ENCODE results near the gene OLA1. TPM values are rescaled to one million over a fixed set of nuclear protein-coding genes. Genes with fewer than 3 reads are reported as not detected.
A peak's percentile ranks its signal among the peaks of the same experiment; 100 is the strongest.

Gene OLA1
- total RNA-seq, 1 donor from 2014 or later, result 323 TPM

DNA sequence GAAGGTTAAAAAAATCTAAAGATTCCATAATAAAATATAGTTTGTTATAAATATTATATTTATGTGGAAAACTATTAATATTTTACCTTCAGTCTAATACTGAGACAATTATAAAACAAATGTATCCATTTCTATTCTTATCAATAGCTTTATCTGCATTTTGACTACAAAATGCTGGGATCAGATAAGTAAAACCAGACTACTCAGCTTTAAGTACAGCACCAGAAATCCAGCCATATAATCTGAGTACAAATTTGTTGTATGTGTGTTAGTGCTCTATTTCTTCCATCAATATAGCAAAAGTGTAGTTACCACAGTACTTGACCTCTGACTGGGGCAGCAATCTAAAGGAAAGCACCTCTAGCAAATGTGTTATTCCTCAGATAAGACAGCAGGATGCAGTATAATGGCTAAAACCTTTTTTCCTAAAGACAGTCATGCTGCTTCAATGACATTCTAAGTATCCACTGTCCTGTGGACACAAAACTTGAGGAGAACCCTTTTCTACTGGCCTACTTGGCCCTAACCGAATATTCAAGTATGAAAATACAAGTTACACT, 68.1 kb downstream of the OLA1 start:
- H3K27me3 ChIP-seq, result no peaks in the 10 kb centered on the region
- no peak overlapping the region for H2AFZ ChIP-seq (replicated peaks)
- H3K27ac ChIP-seq, result no peak overlapping the region
- H3K27ac Mint-ChIP-seq, result no peak overlapping the region
- peaks cover 88% of the 10 kb centered on the region for H3K79me2 ChIP-seq (ENCODE audit: low read depth)
- H3K27me3 Mint-ChIP-seq (ENCODE audit: insufficient read depth, low read depth), result no peaks in the 10 kb centered on the region
- H3K36me3 Mint-ChIP-seq, result peaks cover 2% of the 10 kb centered on the region
- H3K9me3 Mint-ChIP-seq, result peaks cover 6% of the 10 kb centered on the region
- no peak for TF ChIP-seq EZH2 (IDR thresholded peaks at IDR 0.05)
- TF ChIP-seq, protein P1, sequence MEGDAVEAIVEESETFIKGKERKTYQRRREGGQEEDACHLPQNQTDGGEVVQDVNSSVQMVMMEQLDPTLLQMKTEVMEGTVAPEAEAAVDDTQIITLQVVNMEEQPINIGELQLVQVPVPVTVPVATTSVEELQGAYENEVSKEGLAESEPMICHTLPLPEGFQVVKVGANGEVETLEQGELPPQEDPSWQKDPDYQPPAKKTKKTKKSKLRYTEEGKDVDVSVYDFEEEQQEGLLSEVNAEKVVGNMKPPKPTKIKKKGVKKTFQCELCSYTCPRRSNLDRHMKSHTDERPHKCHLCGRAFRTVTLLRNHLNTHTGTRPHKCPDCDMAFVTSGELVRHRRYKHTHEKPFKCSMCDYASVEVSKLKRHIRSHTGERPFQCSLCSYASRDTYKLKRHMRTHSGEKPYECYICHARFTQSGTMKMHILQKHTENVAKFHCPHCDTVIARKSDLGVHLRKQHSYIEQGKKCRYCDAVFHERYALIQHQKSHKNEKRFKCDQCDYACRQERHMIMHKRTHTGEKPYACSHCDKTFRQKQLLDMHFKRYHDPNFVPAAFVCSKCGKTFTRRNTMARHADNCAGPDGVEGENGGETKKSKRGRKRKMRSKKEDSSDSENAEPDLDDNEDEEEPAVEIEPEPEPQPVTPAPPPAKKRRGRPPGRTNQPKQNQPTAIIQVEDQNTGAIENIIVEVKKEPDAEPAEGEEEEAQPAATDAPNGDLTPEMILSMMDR (IDR thresholded peaks at IDR 0.05), result peak; percentile 33
- H3K9me3 ChIP-seq (ENCODE audit: low read depth), result peaks cover 5% of the 10 kb centered on the region
- no peak overlapping the region for H3K4me3 ChIP-seq
- H4K20me1 ChIP-seq (ENCODE audit: low read depth), result peaks cover 17% of the 10 kb centered on the region
- no peak overlapping the region for H3K4me2 ChIP-seq
- peak; percentile 31 for DNase-seq (ENCODE audit: low spot score)
- H3K9ac ChIP-seq, result no peak overlapping the region
- peaks cover 10% of the 10 kb centered on the region for H3F3A ChIP-seq (ENCODE audit: low read depth)
- no peak overlapping the region for H3K4me3 Mint-ChIP-seq
- H3K4me1 ChIP-seq, result peaks cover 27% of the 10 kb centered on the region
- peaks cover 18% of the 10 kb centered on the region for H3K4me1 Mint-ChIP-seq
- H3K36me3 ChIP-seq, result peaks cover 7% of the 10 kb centered on the region

DNA sequence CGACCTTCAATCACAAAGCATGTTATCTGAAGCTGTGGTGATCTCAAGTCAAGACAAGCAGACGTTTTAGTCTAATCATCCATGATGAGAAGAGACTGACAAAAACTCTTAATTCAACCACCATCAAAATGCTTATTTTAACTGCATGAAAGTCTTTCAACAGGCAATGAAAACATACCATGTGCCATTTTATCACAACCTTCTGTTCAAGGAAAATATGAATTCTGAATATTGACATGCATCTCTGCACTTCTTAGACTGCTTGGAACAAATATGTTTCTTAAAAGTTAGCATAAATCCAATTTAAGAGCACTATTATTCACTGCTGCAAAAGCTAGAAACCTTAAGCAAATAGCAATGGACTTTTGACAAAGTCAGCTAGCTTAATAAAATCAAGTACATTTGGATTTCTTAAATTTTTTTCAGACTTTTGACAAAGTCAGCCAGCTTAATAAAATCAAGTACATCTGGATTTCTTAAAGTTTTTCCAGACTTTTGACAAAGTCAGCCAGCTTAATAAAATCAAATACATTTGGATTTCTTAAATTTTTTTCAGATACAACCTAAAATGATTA, 70.9 kb downstream of the OLA1 start:
- H3K9me3 Mint-ChIP-seq, result peaks cover 29% of the 10 kb centered on the region
- H3K27ac Mint-ChIP-seq, result peak overlapping the region; percentile 3
- Histone ChIP-seq H3F3A (ENCODE audit: low read depth) (peaks cover 10% of the 10 kb centered on the region), H4K20me1 (ENCODE audit: low read depth) (peaks cover 12% of the 10 kb centered on the region), H3K4me2 (peak overlapping the region; percentile 25), H3K4me3 (no peak overlapping the region), H3K79me2 (ENCODE audit: low read depth) (peaks cover 91% of the 10 kb centered on the region), H3K36me3 (peaks cover 25% of the 10 kb centered on the region), H3K27me3 (no peaks in the 10 kb centered on the region), H2AFZ (replicated peaks) (no peak overlapping the region), H3K4me1 (peaks cover 24% of the 10 kb centered on the region), H3K27ac (peak overlapping the region; percentile 36), H3K9ac (no peak overlapping the region), H3K9me3 (ENCODE audit: low read depth) (peaks cover 24% of the 10 kb centered on the region)
- no peak for DNase-seq (ENCODE audit: low spot score)
- H3K4me3 Mint-ChIP-seq, result no peak overlapping the region
- H3K27me3 Mint-ChIP-seq (ENCODE audit: insufficient read depth, low read depth), result no peaks in the 10 kb centered on the region
- no peak for TF ChIP-seq EZH2phosphoT487 (IDR thresholded peaks at IDR 0.05)
- TF ChIP-seq EZH2 (IDR thresholded peaks at IDR 0.05), result no peak
- TF ChIP-seq, protein P1 (IDR thresholded peaks at IDR 0.05), result no peak
- peaks cover 18% of the 10 kb centered on the region for H3K4me1 Mint-ChIP-seq
- peaks cover 23% of the 10 kb centered on the region for H3K36me3 Mint-ChIP-seq

DNA sequence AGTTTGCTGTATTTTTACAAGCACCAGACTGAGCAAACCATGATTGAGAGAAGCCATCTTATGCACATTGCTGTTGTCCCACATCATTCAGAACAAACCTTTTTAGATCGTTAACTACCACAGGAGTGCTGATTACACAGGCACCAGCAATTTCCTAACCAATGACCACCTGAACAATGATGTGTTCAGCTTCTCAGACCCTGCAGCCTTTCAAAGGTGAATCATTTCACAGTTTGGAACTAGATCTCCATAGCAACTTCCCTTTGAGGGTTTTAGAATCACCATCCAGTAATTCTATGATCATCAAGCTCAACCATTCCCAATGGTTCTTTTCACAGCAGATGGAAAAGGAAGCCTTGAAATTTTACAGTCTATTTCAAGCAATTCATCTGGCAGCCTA, 71.4 kb downstream of the OLA1 start:
- Mint-ChIP-seq H3K9me3 (peaks cover 34% of the 10 kb centered on the region), H3K27ac (peak overlapping the region; percentile 3), H3K36me3 (peaks cover 28% of the 10 kb centered on the region), H3K4me1 (peaks cover 18% of the 10 kb centered on the region), H3K27me3 (ENCODE audit: insufficient read depth, low read depth) (no peaks in the 10 kb centered on the region), H3K4me3 (no peak overlapping the region)
- H2AFZ ChIP-seq (replicated peaks), result no peak overlapping the region
- H3K4me3 ChIP-seq, result no peak overlapping the region
- H3K27me3 ChIP-seq, result no peaks in the 10 kb centered on the region
- H3K4me1 ChIP-seq, result peaks cover 24% of the 10 kb centered on the region
- no peak for DNase-seq (ENCODE audit: low spot score)
- H3K4me2 ChIP-seq, result peak overlapping the region; percentile 25
- H3K36me3 ChIP-seq, result peaks cover 25% of the 10 kb centered on the region
- H3K9ac ChIP-seq, result no peak overlapping the region
- H3F3A ChIP-seq (ENCODE audit: low read depth), result peaks cover 10% of the 10 kb centered on the region
- H3K79me2 ChIP-seq (ENCODE audit: low read depth), result peaks cover 96% of the 10 kb centered on the region
- H3K9me3 ChIP-seq (ENCODE audit: low read depth), result peaks cover 24% of the 10 kb centered on the region
- TF ChIP-seq EZH2 (IDR thresholded peaks at IDR 0.05) (no peak), EZH2phosphoT487 (IDR thresholded peaks at IDR 0.05) (no peak)
- TF ChIP-seq, protein P1 (IDR thresholded peaks at IDR 0.05), result no peak
- peaks cover 12% of the 10 kb centered on the region for H4K20me1 ChIP-seq (ENCODE audit: low read depth)
- H3K27ac ChIP-seq, result peak overlapping the region; percentile 36

Measured in neural progenitor cell (in vitro differentiated cells).